Measurements from ENCODE around the gene MYO18A.

GRCh38 chr17:29149431-29150064 is 30.6 kb downstream of the MYO18A start:
- no peak for TF ChIP-seq EZH2phosphoT487 (IDR thresholded peaks at IDR 0.05; ENCODE audit: insufficient read depth, low read depth)
- no peak for TF ChIP-seq EZH2 (IDR thresholded peaks at IDR 0.05; ENCODE audit: insufficient read depth, poor library complexity, severe bottlenecking)
